UCSD-AML1 (cell line): ENCODE measurements around the gene UGT1A6.
"Not testable (repeated sequence)": the region's sequence is repeated elsewhere in the genome, so short reads cannot be mapped to it uniquely, and the experiment has no call there.

Source experiments
- DNase-seq: peaks from one replicate; lab custom pipeline; 2025; ENCODE audit not compliant: unreplicated experiment; lab: John Stamatoyannopoulos, UW

UGT1A6 gene

GRCh38 chr2:233692648-233693047, at the start of gene UGT1A6:
TSS of gene UGT1A6 (plus strand) at chr2:233692890. CDS start at chr2:233693005, 115 bp downstream.
- no peak for DNase-seq

GRCh38 chr2:233643128-233643527, 49.6 kb upstream of the UGT1A6 start:
- no peak for DNase-seq

GRCh38 chr2:233646033-233646432, 46.7 kb upstream of the UGT1A6 start:
- not testable (repeated sequence) for DNase-seq

- DNase-seq: no peak
These were observed 41.7 kb upstream of the UGT1A6 start for GRCh38 chr2:233650981-233651380.

GRCh38 chr2:233651430-233651829, 41.3 kb upstream of the UGT1A6 start:
- DNase-seq: no peak

GRCh38 chr2:233654501-233654900, 38.2 kb upstream of the UGT1A6 start:
- no peak for DNase-seq

GRCh38 chr2:233655043-233655442, 37.6 kb upstream of the UGT1A6 start:
- no peak for DNase-seq

GRCh38 chr2:233655943-233656342, 36.7 kb upstream of the UGT1A6 start:
- DNase-seq: not testable (repeated sequence)

GRCh38 chr2:233656443-233656842, 36.2 kb upstream of the UGT1A6 start:
- DNase-seq: no peak

GRCh38 chr2:233658610-233659009, 34.1 kb upstream of the UGT1A6 start:
- no peak for DNase-seq

GRCh38 chr2:233663911-233664310, 28.8 kb upstream of the UGT1A6 start:
- DNase-seq: no peak

- DNase-seq: no peak
These were observed 24.0 kb upstream of the UGT1A6 start for GRCh38 chr2:233668605-233669260.

- DNase-seq: no peak
These were observed 21.2 kb upstream of the UGT1A6 start, which contains the start of gene UGT1A9 for GRCh38 chr2:233671290-233672161. TSS of gene UGT1A9 (plus strand) at chr2:233671898. CDS start at chr2:233671935, 37 bp downstream.

- no peak for DNase-seq
These were observed 19.8 kb upstream of the UGT1A6 start for GRCh38 chr2:233672886-233673285.

GRCh38 chr2:233673896-233674295, 18.8 kb upstream of the UGT1A6 start:
- no peak for DNase-seq

- no peak for DNase-seq
These were observed 18.4 kb upstream of the UGT1A6 start for GRCh38 chr2:233674314-233674713.

- no peak for DNase-seq
These were observed 17.7 kb upstream of the UGT1A6 start for GRCh38 chr2:233674995-233675394.

- no peak for DNase-seq
These were observed 16.6 kb upstream of the UGT1A6 start for GRCh38 chr2:233676046-233676445.

- DNase-seq: no peak
These were observed 13.5 kb upstream of the UGT1A6 start for GRCh38 chr2:233679196-233679595.

GRCh38 chr2:233680361-233681045, 12.2 kb upstream of the UGT1A6 start:
- no peak for DNase-seq

- no peak for DNase-seq
These were observed 11.1 kb upstream of the UGT1A6 start, which contains the start of gene UGT1A7 for GRCh38 chr2:233681521-233682099. TSS of gene UGT1A7 (plus strand) at chr2:233681901. CDS start at chr2:233681938, 37 bp downstream.
